ENCODE measurements around the gene UBA52. TPM values are rescaled to one million over a fixed set of nuclear protein-coding genes. Genes with fewer than 3 reads are reported as not detected.

The UBA52 gene
- total and polyA plus RNA-seq, 2 of the 13 experiments (the other 11 are each of a cell fraction or from before 2014, with no cell fraction given): 959 to 1,782 TPM

GRCh38 chr19:18571564-18572344 lies at the start of gene UBA52 (continued):
- peak; percentile 100 for TF ChIP-seq ZHX2 (IDR thresholded peaks at IDR 0.05; ENCODE audit: low read depth)
- TF ChIP-seq ZHX2 (CRISPR knock-in tag; IDR thresholded peaks at IDR 0.05; ENCODE audit: borderline replicate concordance): no peak
- TF ChIP-seq, protein P1, sequence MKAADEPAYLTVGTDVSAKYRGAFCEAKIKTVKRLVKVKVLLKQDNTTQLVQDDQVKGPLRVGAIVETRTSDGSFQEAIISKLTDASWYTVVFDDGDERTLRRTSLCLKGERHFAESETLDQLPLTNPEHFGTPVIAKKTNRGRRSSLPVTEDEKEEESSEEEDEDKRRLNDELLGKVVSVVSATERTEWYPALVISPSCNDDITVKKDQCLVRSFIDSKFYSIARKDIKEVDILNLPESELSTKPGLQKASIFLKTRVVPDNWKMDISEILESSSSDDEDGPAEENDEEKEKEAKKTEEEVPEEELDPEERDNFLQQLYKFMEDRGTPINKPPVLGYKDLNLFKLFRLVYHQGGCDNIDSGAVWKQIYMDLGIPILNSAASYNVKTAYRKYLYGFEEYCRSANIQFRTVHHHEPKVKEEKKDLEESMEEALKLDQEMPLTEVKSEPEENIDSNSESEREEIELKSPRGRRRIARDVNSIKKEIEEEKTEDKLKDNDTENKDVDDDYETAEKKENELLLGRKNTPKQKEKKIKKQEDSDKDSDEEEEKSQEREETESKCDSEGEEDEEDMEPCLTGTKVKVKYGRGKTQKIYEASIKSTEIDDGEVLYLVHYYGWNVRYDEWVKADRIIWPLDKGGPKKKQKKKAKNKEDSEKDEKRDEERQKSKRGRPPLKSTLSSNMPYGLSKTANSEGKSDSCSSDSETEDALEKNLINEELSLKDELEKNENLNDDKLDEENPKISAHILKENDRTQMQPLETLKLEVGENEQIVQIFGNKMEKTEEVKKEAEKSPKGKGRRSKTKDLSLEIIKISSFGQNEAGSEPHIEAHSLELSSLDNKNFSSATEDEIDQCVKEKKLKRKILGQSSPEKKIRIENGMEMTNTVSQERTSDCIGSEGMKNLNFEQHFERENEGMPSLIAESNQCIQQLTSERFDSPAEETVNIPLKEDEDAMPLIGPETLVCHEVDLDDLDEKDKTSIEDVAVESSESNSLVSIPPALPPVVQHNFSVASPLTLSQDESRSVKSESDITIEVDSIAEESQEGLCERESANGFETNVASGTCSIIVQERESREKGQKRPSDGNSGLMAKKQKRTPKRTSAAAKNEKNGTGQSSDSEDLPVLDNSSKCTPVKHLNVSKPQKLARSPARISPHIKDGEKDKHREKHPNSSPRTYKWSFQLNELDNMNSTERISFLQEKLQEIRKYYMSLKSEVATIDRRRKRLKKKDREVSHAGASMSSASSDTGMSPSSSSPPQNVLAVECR (CRISPR knock-in tag; IDR thresholded peaks at IDR 0.05; ENCODE audit: borderline replicate concordance): peak; percentile 100
- TF ChIP-seq NR3C1 (CRISPR knock-in tag; IDR thresholded peaks at IDR 0.05): no peak
- TF ChIP-seq, protein P2, sequence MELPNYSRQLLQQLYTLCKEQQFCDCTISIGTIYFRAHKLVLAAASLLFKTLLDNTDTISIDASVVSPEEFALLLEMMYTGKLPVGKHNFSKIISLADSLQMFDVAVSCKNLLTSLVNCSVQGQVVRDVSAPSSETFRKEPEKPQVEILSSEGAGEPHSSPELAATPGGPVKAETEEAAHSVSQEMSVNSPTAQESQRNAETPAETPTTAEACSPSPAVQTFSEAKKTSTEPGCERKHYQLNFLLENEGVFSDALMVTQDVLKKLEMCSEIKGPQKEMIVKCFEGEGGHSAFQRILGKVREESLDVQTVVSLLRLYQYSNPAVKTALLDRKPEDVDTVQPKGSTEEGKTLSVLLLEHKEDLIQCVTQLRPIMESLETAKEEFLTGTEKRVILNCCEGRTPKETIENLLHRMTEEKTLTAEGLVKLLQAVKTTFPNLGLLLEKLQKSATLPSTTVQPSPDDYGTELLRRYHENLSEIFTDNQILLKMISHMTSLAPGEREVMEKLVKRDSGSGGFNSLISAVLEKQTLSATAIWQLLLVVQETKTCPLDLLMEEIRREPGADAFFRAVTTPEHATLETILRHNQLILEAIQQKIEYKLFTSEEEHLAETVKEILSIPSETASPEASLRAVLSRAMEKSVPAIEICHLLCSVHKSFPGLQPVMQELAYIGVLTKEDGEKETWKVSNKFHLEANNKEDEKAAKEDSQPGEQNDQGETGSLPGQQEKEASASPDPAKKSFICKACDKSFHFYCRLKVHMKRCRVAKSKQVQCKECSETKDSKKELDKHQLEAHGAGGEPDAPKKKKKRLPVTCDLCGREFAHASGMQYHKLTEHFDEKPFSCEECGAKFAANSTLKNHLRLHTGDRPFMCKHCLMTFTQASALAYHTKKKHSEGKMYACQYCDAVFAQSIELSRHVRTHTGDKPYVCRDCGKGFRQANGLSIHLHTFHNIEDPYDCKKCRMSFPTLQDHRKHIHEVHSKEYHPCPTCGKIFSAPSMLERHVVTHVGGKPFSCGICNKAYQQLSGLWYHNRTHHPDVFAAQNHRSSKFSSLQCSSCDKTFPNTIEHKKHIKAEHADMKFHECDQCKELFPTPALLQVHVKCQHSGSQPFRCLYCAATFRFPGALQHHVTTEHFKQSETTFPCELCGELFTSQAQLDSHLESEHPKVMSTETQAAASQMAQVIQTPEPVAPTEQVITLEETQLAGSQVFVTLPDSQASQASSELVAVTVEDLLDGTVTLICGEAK (IDR thresholded peaks at IDR 0.05): peak; percentile 41; the same call in 1 of the 2 replicates
- TF ChIP-seq, protein P2 (CRISPR knock-in tag; IDR thresholded peaks at IDR 0.05): peak; percentile 86
- TF ChIP-seq TSC22D2 (CRISPR knock-in tag; IDR thresholded peaks at IDR 0.05; ENCODE audit: borderline replicate concordance): peak; percentile 92; the same call in 1 of the 2 replicates
- no peak for TF ChIP-seq POLR2AphosphoS2 (IDR thresholded peaks at IDR 0.05; ENCODE audit: low read depth, low read length)
